ENCODE results near the gene CDC123. TPM values are rescaled to one million over a fixed set of nuclear protein-coding genes. Genes with fewer than 3 reads are reported as not detected.

CDC123 gene
- total and polyA plus RNA-seq, 2 donors (not counting 3 experiments of a cell fraction or from before 2014, with no cell fraction given), result 65.6 to 106 TPM

DNA sequence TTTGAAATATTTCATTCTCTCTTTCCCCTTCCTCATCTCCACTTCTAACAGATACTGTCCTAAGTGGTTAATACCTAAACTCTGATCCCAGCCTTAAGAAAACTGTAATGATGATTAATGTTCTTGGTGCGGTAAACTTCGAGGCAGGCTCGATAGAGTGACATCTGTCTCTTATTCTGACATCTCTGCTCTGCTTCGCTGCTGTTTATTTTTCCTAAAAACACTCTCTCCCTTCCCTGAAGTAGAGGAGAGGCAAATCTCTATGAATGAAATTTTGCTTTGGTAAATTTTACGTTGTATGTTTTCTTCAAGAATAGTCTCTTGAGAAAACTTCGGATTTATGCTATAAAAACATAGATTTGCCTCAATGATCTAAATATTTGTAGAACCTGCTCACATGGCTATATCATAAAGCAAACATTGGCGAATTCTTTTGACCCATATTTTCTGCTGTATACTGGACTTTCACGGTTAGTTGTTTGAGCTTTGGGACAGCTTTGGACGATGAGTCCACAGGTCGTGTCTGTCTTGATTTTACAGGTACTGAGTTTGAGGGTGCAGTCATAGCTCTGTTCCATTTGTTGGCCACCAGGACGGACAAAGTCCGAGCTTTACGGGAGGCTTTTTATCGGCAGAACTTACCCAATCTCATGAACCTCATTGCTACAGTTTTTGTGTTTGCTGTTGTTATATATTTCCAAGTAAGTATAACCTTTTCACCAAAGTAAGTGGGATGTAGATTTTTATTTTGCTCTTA lies 39.4 kb upstream of the CDC123 start:
- no peaks in the 10 kb centered on the region for H3K27me3 ChIP-seq (ENCODE audit: control insufficient read depth in 2 of 2, insufficient read depth in 2 of 2, low read length in 2 of 2)
- intact Hi-C loops (cut with micrococcal nuclease), result no loop called here
- no peaks in the 10 kb centered on the region for H3K79me2 ChIP-seq (ENCODE audit: control insufficient read depth, insufficient read depth, low read length)
- H3K9me3 ChIP-seq (replicated peaks; ENCODE audit: control insufficient read depth, insufficient read depth, low read length), result no peaks in the 10 kb centered on the region
- FAIRE-seq (no peak), DNase-seq (ENCODE audit: low read depth, low spot score) (no peak)
- no peaks in the 10 kb centered on the region for H3K4me1 ChIP-seq (ENCODE audit: control insufficient read depth, extremely low read depth, insufficient read depth, low read length)
- H3K36me3 ChIP-seq (ENCODE audit: control insufficient read depth in 2 of 2, extremely low read depth in 1 of 2, insufficient read depth in 2 of 2, low read length in 2 of 2), result peaks cover 5 to 6% of the 10 kb centered on the region in 2 experiments
- no peak overlapping the region for H3K27ac ChIP-seq (ENCODE audit: insufficient read depth, low read depth, low read length)
- H4K20me1 ChIP-seq (replicated peaks; ENCODE audit: control insufficient read depth, extremely low read depth, insufficient read depth, low read length), result no peaks in the 10 kb centered on the region
- dilution Hi-C loops (cut with MboI; ENCODE audit: extremely low pct_ligation_motif_present, low sequenced_read_pairs), result no loop called here
- H3K9ac ChIP-seq (replicated peaks; ENCODE audit: extremely low read depth, insufficient read depth, low read length), result no peak overlapping the region
- TF ChIP-seq, protein P1, sequence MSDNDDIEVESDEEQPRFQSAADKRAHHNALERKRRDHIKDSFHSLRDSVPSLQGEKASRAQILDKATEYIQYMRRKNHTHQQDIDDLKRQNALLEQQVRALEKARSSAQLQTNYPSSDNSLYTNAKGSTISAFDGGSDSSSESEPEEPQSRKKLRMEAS (IDR thresholded peaks at IDR 0.05; ENCODE audit: insufficient read depth, insufficient read length), result no peak
- TF ChIP-seq EZH2 (IDR thresholded peaks at IDR 0.05; ENCODE audit: borderline replicate concordance, low read depth, low read length, severe bottlenecking) (no peak), GATA2 (IDR thresholded peaks at IDR 0.05; ENCODE audit: insufficient read depth, insufficient read length, low read depth, low read length) (no peak), POLR2AphosphoS5 (IDR thresholded peaks at IDR 0.05; ENCODE audit: insufficient read depth, low read depth, low read length) (no peak), MYC (IDR thresholded peaks at IDR 0.05; ENCODE audit: low read depth, low read length) (no peak), POLR2A (IDR thresholded peaks at IDR 0.05; ENCODE audit: low read depth, low read length) (no peak), FOS (IDR thresholded peaks at IDR 0.05; ENCODE audit: borderline replicate concordance, insufficient read depth, low read length) (no peak), JUN (IDR thresholded peaks at IDR 0.05; ENCODE audit: borderline replicate concordance, insufficient read depth, insufficient read length, low read depth) (no peak)
- TF ChIP-seq, protein P2, sequence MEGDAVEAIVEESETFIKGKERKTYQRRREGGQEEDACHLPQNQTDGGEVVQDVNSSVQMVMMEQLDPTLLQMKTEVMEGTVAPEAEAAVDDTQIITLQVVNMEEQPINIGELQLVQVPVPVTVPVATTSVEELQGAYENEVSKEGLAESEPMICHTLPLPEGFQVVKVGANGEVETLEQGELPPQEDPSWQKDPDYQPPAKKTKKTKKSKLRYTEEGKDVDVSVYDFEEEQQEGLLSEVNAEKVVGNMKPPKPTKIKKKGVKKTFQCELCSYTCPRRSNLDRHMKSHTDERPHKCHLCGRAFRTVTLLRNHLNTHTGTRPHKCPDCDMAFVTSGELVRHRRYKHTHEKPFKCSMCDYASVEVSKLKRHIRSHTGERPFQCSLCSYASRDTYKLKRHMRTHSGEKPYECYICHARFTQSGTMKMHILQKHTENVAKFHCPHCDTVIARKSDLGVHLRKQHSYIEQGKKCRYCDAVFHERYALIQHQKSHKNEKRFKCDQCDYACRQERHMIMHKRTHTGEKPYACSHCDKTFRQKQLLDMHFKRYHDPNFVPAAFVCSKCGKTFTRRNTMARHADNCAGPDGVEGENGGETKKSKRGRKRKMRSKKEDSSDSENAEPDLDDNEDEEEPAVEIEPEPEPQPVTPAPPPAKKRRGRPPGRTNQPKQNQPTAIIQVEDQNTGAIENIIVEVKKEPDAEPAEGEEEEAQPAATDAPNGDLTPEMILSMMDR (IDR thresholded peaks at IDR 0.05; ENCODE audit: extremely low read depth in 1 of 2, insufficient read depth in 1 of 2, low read depth in 1 of 2, low read length in 2 of 2), result no peak
- H3K4me3 ChIP-seq (replicated peaks in 1 of 3; ENCODE audit: insufficient read depth in 1 of 3, low read depth in 1 of 3, low read length in 3 of 3), result no peak overlapping the region
- no peak overlapping the region for H3K4me2 ChIP-seq (ENCODE audit: insufficient read depth, low read length)
- ChIA-PET CTCF (no interaction called here), POLR2A (no interaction called here)
- BruUV-seq (replicated peaks), result no TSS peak
- H3K9me1 ChIP-seq (replicated peaks; ENCODE audit: control insufficient read depth, extremely low read depth, insufficient read depth, low read length), result no peaks in the 10 kb centered on the region
- H2AFZ ChIP-seq (ENCODE audit: low read depth, low read length), result no peak overlapping the region

Data from endothelial cell of umbilical vein (primary cell).